ENCODE results near the gene CS.
A peak's percentile ranks its signal among the peaks of the same experiment; 100 is the strongest.
"Not testable (repeated sequence)": the region's sequence is repeated elsewhere in the genome, so short reads cannot be mapped to it uniquely, and the experiment has no call there.

CS gene

DNA sequence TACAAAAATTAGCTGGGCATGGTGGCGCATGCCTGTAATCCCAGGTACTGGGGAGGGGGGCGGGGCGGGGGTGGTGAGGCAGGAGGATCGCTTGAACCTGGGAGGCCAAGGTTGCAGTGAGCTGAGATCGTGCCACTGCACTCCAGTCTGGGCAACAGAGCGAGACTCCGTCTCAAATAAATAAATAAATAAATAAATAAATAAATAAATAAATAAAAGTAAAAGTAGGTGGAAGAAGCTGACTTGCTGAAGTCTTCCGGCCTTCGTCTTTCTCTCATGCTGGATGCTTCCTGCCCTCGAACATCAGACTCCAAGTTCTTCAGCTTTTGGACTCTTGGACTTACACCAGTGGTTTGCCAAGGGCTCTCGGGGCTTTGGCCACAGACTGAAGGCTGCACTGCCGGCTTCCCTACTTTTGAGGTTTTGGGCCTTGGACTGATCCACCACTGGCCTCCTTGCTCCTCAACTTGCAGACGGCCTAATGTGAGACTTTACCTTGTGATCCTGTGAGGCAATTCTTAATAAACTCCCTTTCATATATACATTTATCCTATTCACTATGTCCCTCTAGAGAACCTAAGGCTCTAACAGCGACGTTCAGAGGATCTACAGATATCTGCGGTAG, 34.0 kb downstream of the CS start:
- not testable (repeated sequence) for DNase-seq; H2BK120ac ChIP-seq (ENCODE audit: low read depth, low read length); H3K18ac ChIP-seq (ENCODE audit: low read length); H4K8ac ChIP-seq (ENCODE audit: low read depth, low read length); H3K27ac ChIP-seq (ENCODE audit: low read depth, low read length); H4K5ac ChIP-seq (ENCODE audit: low read length); H2AK5ac ChIP-seq (ENCODE audit: low read length); H3K79me2 ChIP-seq (ENCODE audit: control insufficient read depth, insufficient read depth, low read length); H3K4ac ChIP-seq (ENCODE audit: low read depth, low read length); H3K36me3 ChIP-seq (ENCODE audit: control insufficient read depth, insufficient read depth, low read length); H2BK5ac ChIP-seq (ENCODE audit: low read length); H3K79me1 ChIP-seq (ENCODE audit: low read length); H3K27me3 ChIP-seq (ENCODE audit: insufficient read depth, low read length, poor library complexity); H3K23ac ChIP-seq (ENCODE audit: low read length); H2BK15ac ChIP-seq (replicated peaks; ENCODE audit: low read depth); H3K4me1 ChIP-seq (ENCODE audit: control insufficient read depth, low read depth, low read length)
- H3K4me2 ChIP-seq (ENCODE audit: low read length): peak overlapping the region; percentile 68
- peak overlapping the region; percentile 97 for H3K56ac ChIP-seq (ENCODE audit: low read length)
- no CpG with 5 or more reads among the region's 16 CpGs for WGBS (ENCODE audit: extremely low coverage, insufficient coverage, low lambda C conversion rate)
- H3K4me3 ChIP-seq (ENCODE audit: low read length): peak overlapping the region; percentile 73
- peak overlapping the region; percentile 92 for H3K9ac ChIP-seq (ENCODE audit: low read length)

DNA sequence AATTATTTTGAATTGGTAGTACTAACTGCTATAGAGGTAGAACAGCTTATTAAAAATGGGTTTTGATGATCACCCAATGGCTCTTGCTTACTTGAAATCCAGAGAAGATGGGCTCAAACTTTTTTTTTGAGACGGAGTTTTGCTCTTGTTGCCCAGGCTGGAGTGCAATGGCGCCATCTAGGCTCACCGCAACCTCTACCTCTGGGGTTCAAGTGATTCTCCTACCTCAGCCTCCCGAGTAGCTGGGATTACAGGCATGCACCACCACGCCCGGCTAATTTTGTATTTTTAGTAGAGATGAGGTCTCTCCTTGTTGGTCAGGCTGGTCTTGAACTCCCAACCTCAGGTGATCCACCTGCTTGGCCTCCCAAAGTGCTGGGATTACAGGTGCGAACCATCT, 37.2 kb downstream of the CS start:
- not testable (repeated sequence) for H3K4me1 ChIP-seq (ENCODE audit: control insufficient read depth, low read depth, low read length); H3K23ac ChIP-seq (ENCODE audit: low read length)

GRCh38 chr12:56261503-56262232, 38.5 kb downstream of the CS start:
- no peak overlapping the region for H2BK15ac ChIP-seq (replicated peaks; ENCODE audit: low read depth)
- no peak overlapping the region for H3K18ac ChIP-seq (ENCODE audit: low read length)
- H3K23ac ChIP-seq (ENCODE audit: low read length): no peak overlapping the region
- peaks cover 4% of the 10 kb centered on the region for H3K4me1 ChIP-seq (ENCODE audit: control insufficient read depth, low read depth, low read length)
- H3K27ac ChIP-seq (ENCODE audit: low read depth, low read length): no peak overlapping the region
- WGBS (ENCODE audit: extremely low coverage, insufficient coverage, low lambda C conversion rate): 100% methylated on average over 1 of the region's 5 CpGs
- H2AK5ac ChIP-seq (ENCODE audit: low read length): no peak overlapping the region
- no peak overlapping the region for H4K5ac ChIP-seq (ENCODE audit: low read length)
- no peak overlapping the region for H2BK120ac ChIP-seq (ENCODE audit: low read depth, low read length)
- H3K79me1 ChIP-seq (ENCODE audit: low read length): peaks cover 5% of the 10 kb centered on the region
- H3K4me3 ChIP-seq (ENCODE audit: low read length): no peak overlapping the region
- H3K4ac ChIP-seq (ENCODE audit: low read depth, low read length): no peak overlapping the region
- no peaks in the 10 kb centered on the region for H3K79me2 ChIP-seq (ENCODE audit: control insufficient read depth, insufficient read depth, low read length)
- no peak overlapping the region for H4K8ac ChIP-seq (ENCODE audit: low read depth, low read length)
- H3K9ac ChIP-seq (ENCODE audit: low read length): no peak overlapping the region
- no peaks in the 10 kb centered on the region for H3K27me3 ChIP-seq (ENCODE audit: insufficient read depth, low read length, poor library complexity)
- no peak overlapping the region for H3K56ac ChIP-seq (ENCODE audit: low read length)
- H3K4me2 ChIP-seq (ENCODE audit: low read length): no peak overlapping the region
- no peaks in the 10 kb centered on the region for H3K36me3 ChIP-seq (ENCODE audit: control insufficient read depth, insufficient read depth, low read length)
- H2BK5ac ChIP-seq (ENCODE audit: low read length): no peak overlapping the region
- DNase-seq: peak; percentile 62

More for the DNA sequence above, 37.2 kb downstream of the CS start:
- WGBS (ENCODE audit: extremely low coverage, insufficient coverage, low lambda C conversion rate): no CpG with 5 or more reads among the region's 7 CpGs
- H4K8ac ChIP-seq (ENCODE audit: low read depth, low read length); H3K4me3 ChIP-seq (ENCODE audit: low read length); H3K56ac ChIP-seq (ENCODE audit: low read length); H4K5ac ChIP-seq (ENCODE audit: low read length); H3K18ac ChIP-seq (ENCODE audit: low read length); H3K27me3 ChIP-seq (ENCODE audit: insufficient read depth, low read length, poor library complexity); H2BK5ac ChIP-seq (ENCODE audit: low read length); H3K27ac ChIP-seq (ENCODE audit: low read depth, low read length); H2BK120ac ChIP-seq (ENCODE audit: low read depth, low read length); H3K79me1 ChIP-seq (ENCODE audit: low read length); H3K4me2 ChIP-seq (ENCODE audit: low read length); H3K9ac ChIP-seq (ENCODE audit: low read length); H3K36me3 ChIP-seq (ENCODE audit: control insufficient read depth, insufficient read depth, low read length); H2AK5ac ChIP-seq (ENCODE audit: low read length); H3K4ac ChIP-seq (ENCODE audit: low read depth, low read length); H2BK15ac ChIP-seq (replicated peaks; ENCODE audit: low read depth); H3K79me2 ChIP-seq (ENCODE audit: control insufficient read depth, insufficient read depth, low read length); DNase-seq: not testable (repeated sequence)

DNA sequence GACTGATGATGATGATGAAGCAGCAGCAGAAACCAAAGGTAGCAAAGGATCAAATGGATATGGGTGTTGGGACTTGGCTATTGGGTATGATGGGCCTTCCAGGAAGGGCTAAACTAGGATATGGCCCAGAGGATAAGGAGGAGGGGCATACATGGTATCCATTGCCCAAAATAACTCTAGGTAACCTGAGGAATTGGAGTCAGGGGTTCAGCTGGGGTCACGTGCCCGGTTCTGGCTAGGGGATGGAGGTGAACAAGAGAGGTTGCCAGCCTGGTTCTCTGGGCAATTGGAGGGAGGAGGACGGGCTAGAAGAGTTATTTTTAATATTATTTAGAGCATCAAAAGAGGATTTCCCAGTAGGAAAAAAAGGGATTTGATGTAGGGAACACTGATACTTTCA, 39.2 kb downstream of the CS start:
- Histone ChIP-seq H3K27me3 (ENCODE audit: insufficient read depth, low read length, poor library complexity) (no peaks in the 10 kb centered on the region), H2AK5ac (ENCODE audit: low read length) (no peak overlapping the region), H3K4me1 (ENCODE audit: control insufficient read depth, low read depth, low read length) (peaks cover 8% of the 10 kb centered on the region), H3K79me2 (ENCODE audit: control insufficient read depth, insufficient read depth, low read length) (peaks cover 3% of the 10 kb centered on the region), H3K23ac (ENCODE audit: low read length) (no peak overlapping the region), H4K8ac (ENCODE audit: low read depth, low read length) (no peak overlapping the region), H3K9ac (ENCODE audit: low read length) (no peak overlapping the region), H3K18ac (ENCODE audit: low read length) (no peak overlapping the region), H3K4me2 (ENCODE audit: low read length) (no peak overlapping the region), H3K4ac (ENCODE audit: low read depth, low read length) (no peak overlapping the region), H3K4me3 (ENCODE audit: low read length) (no peak overlapping the region), H3K56ac (ENCODE audit: low read length) (no peak overlapping the region), H2BK5ac (ENCODE audit: low read length) (no peak overlapping the region), H2BK15ac (replicated peaks; ENCODE audit: low read depth) (no peak overlapping the region), H3K27ac (ENCODE audit: low read depth, low read length) (no peak overlapping the region), H4K5ac (ENCODE audit: low read length) (no peak overlapping the region), H3K36me3 (ENCODE audit: control insufficient read depth, insufficient read depth, low read length) (peaks cover under 1% of the 10 kb centered on the region), H3K79me1 (ENCODE audit: low read length) (peaks cover 8% of the 10 kb centered on the region), H2BK120ac (ENCODE audit: low read depth, low read length) (no peak overlapping the region)
- WGBS (ENCODE audit: extremely low coverage, insufficient coverage, low lambda C conversion rate): no CpG with 5 or more reads among the region's 3 CpGs
- DNase-seq: no peak

DNA sequence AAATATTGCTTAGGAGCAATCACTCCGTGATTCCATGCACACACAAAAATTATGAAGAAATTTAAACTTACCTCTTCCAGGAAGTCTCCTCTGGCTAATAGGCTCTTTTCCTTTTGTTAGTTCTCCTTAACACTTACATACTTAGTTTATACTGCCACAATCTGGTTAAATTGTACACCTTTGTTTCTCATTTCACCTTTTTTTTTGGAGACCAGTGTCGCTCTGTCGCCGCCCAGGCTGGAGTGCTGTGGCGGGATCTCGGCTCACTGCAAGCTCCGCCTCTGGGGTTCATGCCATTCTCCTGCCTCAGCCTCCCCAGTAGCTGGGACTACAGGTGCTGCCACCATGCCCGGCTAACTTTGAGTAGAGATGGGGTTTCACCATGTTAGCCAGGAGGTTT, 39.8 kb downstream of the CS start:
- no peak overlapping the region for H3K18ac ChIP-seq (ENCODE audit: low read length)
- peaks cover 6% of the 10 kb centered on the region for H3K79me2 ChIP-seq (ENCODE audit: control insufficient read depth, insufficient read depth, low read length)
- no peak overlapping the region for H3K4ac ChIP-seq (ENCODE audit: low read depth, low read length)
- H3K36me3 ChIP-seq (ENCODE audit: control insufficient read depth, insufficient read depth, low read length): peaks cover 3% of the 10 kb centered on the region
- no peak overlapping the region for H3K56ac ChIP-seq (ENCODE audit: low read length)
- peaks cover 12% of the 10 kb centered on the region for H3K79me1 ChIP-seq (ENCODE audit: low read length)
- no peak overlapping the region for H2BK5ac ChIP-seq (ENCODE audit: low read length)
- H3K23ac ChIP-seq (ENCODE audit: low read length): no peak overlapping the region
- no CpG with 5 or more reads among the region's 8 CpGs for WGBS (ENCODE audit: extremely low coverage, insufficient coverage, low lambda C conversion rate)
- H3K4me1 ChIP-seq (ENCODE audit: control insufficient read depth, low read depth, low read length): peaks cover 8% of the 10 kb centered on the region
- no peaks in the 10 kb centered on the region for H3K27me3 ChIP-seq (ENCODE audit: insufficient read depth, low read length, poor library complexity)
- no peak overlapping the region for H2AK5ac ChIP-seq (ENCODE audit: low read length)
- no peak overlapping the region for H3K4me3 ChIP-seq (ENCODE audit: low read length)
- H2BK120ac ChIP-seq (ENCODE audit: low read depth, low read length): no peak overlapping the region
- no peak overlapping the region for H4K8ac ChIP-seq (ENCODE audit: low read depth, low read length)
- no peak overlapping the region for H2BK15ac ChIP-seq (replicated peaks; ENCODE audit: low read depth)
- H4K5ac ChIP-seq (ENCODE audit: low read length): no peak overlapping the region
- no peak overlapping the region for H3K27ac ChIP-seq (ENCODE audit: low read depth, low read length)
- H3K4me2 ChIP-seq (ENCODE audit: low read length): no peak overlapping the region
- no peak overlapping the region for H3K9ac ChIP-seq (ENCODE audit: low read length)
- DNase-seq: no peak
